Uterus (tissue), 2 donors: ENCODE measurements around the gene RFX8.

ENCODE experiments used
- CTCF ChIP-seq, 4 experiments: fragments of 200-600 bp in 2 of 4; fragments of 450-650 bp in 2 of 4; sonication (generic) in 2 of 4; IDR thresholded peaks; one replicate each; pipeline ENCODE4 v1.5.1; 2016 to 2019; ENCODE audit warnings: antibody characterized with exemption in 4 of 4, mild to moderate bottlenecking in 2 of 4, moderate library complexity in 1 of 4
- POLR2A ChIP-seq, 2 donors: fragments of 450-650 bp; IDR thresholded peaks; one replicate each; pipeline ENCODE4 v1.6.1; 2016; ENCODE audit warnings: antibody characterized with exemption in 2 of 2, mild to moderate bottlenecking in 1 of 2, moderate library complexity in 1 of 2

- TF ChIP-seq CTCF (IDR thresholded peaks at IDR 0.05) = no peak
- TF ChIP-seq POLR2A (IDR thresholded peaks at IDR 0.05) = no peak
Measured at GRCh38 chr2:101496279-101496678, 21.4 kb upstream of the RFX8 start.
